HG03565 (cell line): Measurements from ENCODE around the gene PFDN6.
"Not testable (repeated sequence)": the region's sequence is repeated elsewhere in the genome, so short reads cannot be mapped to it uniquely, and the experiment has no call there.

ENCODE experiments used
- ATAC-seq: cut with Tn5 transposase; IDR thresholded peaks from one replicate; pipeline ENCODE4 v1.9.1; 2021; ENCODE audit warnings: mild to moderate bottlenecking, moderate library complexity; ENCODE audit not compliant: unreplicated experiment

The PFDN6 gene

GRCh38 chr6:33273129-33273923 is 16.1 kb upstream of the PFDN6 start:
- ATAC-seq = no peak

- no peak for ATAC-seq
Observed at GRCh38 chr6:33273924-33274902, 15.2 kb upstream of the PFDN6 start.

GRCh38 chr6:33275795-33276580 is 13.4 kb upstream of the PFDN6 start:
- ATAC-seq = not testable (repeated sequence)

- ATAC-seq = no peak
Observed at GRCh38 chr6:33276581-33276863, 12.9 kb upstream of the PFDN6 start.

- ATAC-seq = peak; percentile 40
Observed at GRCh38 chr6:33276864-33277662, 12.3 kb upstream of the PFDN6 start, which contains the start of gene B3GALT4. B3GALT4 (plus strand) TSS chr6:33277123; CDS start chr6:33277420, 297 bp downstream.

GRCh38 chr6:33277663-33278391 is 11.6 kb upstream of the PFDN6 start:
- no peak for ATAC-seq

GRCh38 chr6:33278392-33278741 is 11.0 kb upstream of the PFDN6 start:
- ATAC-seq = no peak

GRCh38 chr6:33278810-33279209 is 10.6 kb upstream of the PFDN6 start:
- ATAC-seq = no peak

GRCh38 chr6:33279257-33279695 is 10.1 kb upstream of the PFDN6 start:
- no peak for ATAC-seq

- ATAC-seq = no peak
Observed at GRCh38 chr6:33279971-33280511, 9.4 kb upstream of the PFDN6 start.

GRCh38 chr6:33280539-33280938 is 8.9 kb upstream of the PFDN6 start:
- no peak for ATAC-seq

- ATAC-seq = not testable (repeated sequence)
Observed at GRCh38 chr6:33285214-33285613, 4.2 kb upstream of the PFDN6 start.

- ATAC-seq = no peak
Observed at GRCh38 chr6:33286946-33287914, 2.2 kb upstream of the PFDN6 start.

GRCh38 chr6:33288141-33288920 is 1.1 kb upstream of the PFDN6 start:
- no peak for ATAC-seq

- peak; percentile 11 for ATAC-seq
Observed at GRCh38 chr6:33289784-33290315, 449 bp downstream of the PFDN6 start.

- no peak for ATAC-seq
Observed at GRCh38 chr6:33290459-33290858, 1.1 kb downstream of the PFDN6 start.

- no peak for ATAC-seq
Observed at GRCh38 chr6:33292996-33293682, 3.7 kb downstream of the PFDN6 start.
